Tibial artery (tissue), 4 donors: Measurements from ENCODE around the gene FOXB1.

Source experiments
- DNase-seq, 2 donors: peaks; one replicate each; pipeline ENCODE4 v3.0.0-alpha.2; 2019
- H3K27ac ChIP-seq, 2 donors: fragments of 200-600 bp; sonication (generic) in 1 of 2; 1 replicate in 1 of 2; 2 replicates in 1 of 2; pipeline ENCODE4 v1.5.1; 2018 to 2019; ENCODE audit warnings: mild to moderate bottlenecking in 1 of 2
- H3K27me3 ChIP-seq, 2 donors: fragments of 200-600 bp; sonication (generic) in 1 of 2; one replicate each; pipeline versions ENCODE4 v1.5.1 to v1.6.0; 2016 to 2019
- H3K36me3 ChIP-seq, 3 donors: fragments of 200-600 bp; sonication (generic) in 2 of 3; one replicate each; pipeline ENCODE4 v1.5.1; 2016 to 2019; ENCODE audit warnings: mild to moderate bottlenecking in 2 of 3
- H3K4me1 ChIP-seq, 4 donors: fragments of 200-600 bp; sonication (generic) in 2 of 4; 1 replicate in 3 of 4; 2 replicates in 1 of 4; pipeline ENCODE4 v1.5.1; 2016 to 2019
- H3K4me3 ChIP-seq, 2 donors: fragments of 200-600 bp; sonication (generic) in 1 of 2; 1 replicate in 1 of 2; 2 replicates in 1 of 2; pipeline ENCODE4 v1.5.1; 2018 to 2019; ENCODE audit warnings: mild to moderate bottlenecking in 2 of 2
- H3K9me3 ChIP-seq, 3 donors: fragments of 200-600 bp; sonication (generic) in 1 of 3; one replicate each; pipeline ENCODE4 v1.5.1; 2016 to 2019
- CTCF ChIP-seq, 2 experiments: fragments of 200-600 bp in 1 of 2; fragments of 450-650 bp in 1 of 2; IDR thresholded peaks; one replicate each; pipeline ENCODE4 v1.5.1; 2017 to 2019; ENCODE audit warnings: antibody characterized with exemption in 2 of 2, mild to moderate bottlenecking in 1 of 2, moderate library complexity in 1 of 2
- intact Hi-C: fragments of 100-400 bp; cut with DNase I; formaldehyde crosslinking; loops from one replicate; pipeline ENCODE4 v1.15.0; 2023; ENCODE audit warnings: low total_unique reads

FOXB1 gene

GRCh38 chr15:59999612-60000112, 4.4 kb upstream of the FOXB1 start:
- H3K36me3 ChIP-seq = no peaks in the 10 kb centered on the region
- no peak for DNase-seq
- H3K27me3 ChIP-seq = peaks cover 11 to 100% of the 10 kb centered on the region in 2 donors
- intact Hi-C loops = no loop called here
- H3K4me3 ChIP-seq = no peak overlapping the region
- H3K27ac ChIP-seq = no peak overlapping the region
- peaks cover 0 to 32% (median 27%) of the 10 kb centered on the region in 4 donors for H3K4me1 ChIP-seq
- TF ChIP-seq CTCF (IDR thresholded peaks at IDR 0.05) = no peak
- no peaks in the 10 kb centered on the region for H3K9me3 ChIP-seq

GRCh38 chr15:60000113-60000823, 3.8 kb upstream of the FOXB1 start:
- no peak for TF ChIP-seq CTCF (IDR thresholded peaks at IDR 0.05)
- Histone ChIP-seq H3K27me3 (peaks cover 11 to 100% of the 10 kb centered on the region in 2 donors), H3K4me3 (no peak overlapping the region), H3K4me1 (peaks cover 0 to 38% (median 28%) of the 10 kb centered on the region in 4 donors), H3K27ac (no peak overlapping the region), H3K9me3 (no peaks in the 10 kb centered on the region), H3K36me3 (no peaks in the 10 kb centered on the region)
- no peak for DNase-seq
- intact Hi-C loops = no loop called here

GRCh38 chr15:60000824-60001609, 3.1 kb upstream of the FOXB1 start:
- H3K27me3 ChIP-seq = peaks cover 9 to 100% of the 10 kb centered on the region in 2 donors
- TF ChIP-seq CTCF (IDR thresholded peaks at IDR 0.05) = no peak
- H3K4me1 ChIP-seq = peaks cover 0 to 46% (median 35%) of the 10 kb centered on the region in 4 donors
- DNase-seq = no peak
- H3K27ac ChIP-seq = no peak overlapping the region
- H3K4me3 ChIP-seq = no peak overlapping the region
- no peaks in the 10 kb centered on the region for H3K36me3 ChIP-seq
- no peaks in the 10 kb centered on the region for H3K9me3 ChIP-seq
- intact Hi-C loops = no loop called here

GRCh38 chr15:60001610-60002527, 2.2 kb upstream of the FOXB1 start:
- TF ChIP-seq CTCF (IDR thresholded peaks at IDR 0.05) = no peak
- no peak for DNase-seq
- Histone ChIP-seq H3K27me3 (peaks cover 3 to 100% of the 10 kb centered on the region in 2 donors), H3K36me3 (no peaks in the 10 kb centered on the region), H3K4me3 (no peak overlapping the region), H3K27ac (no peak overlapping the region), H3K4me1 (peaks cover 0 to 48% (median 38%) of the 10 kb centered on the region in 4 donors), H3K9me3 (no peaks in the 10 kb centered on the region)
- intact Hi-C loops = no loop called here

GRCh38 chr15:60002528-60003218, 1.4 kb upstream of the FOXB1 start:
- intact Hi-C loops = no loop called here

More at GRCh38 chr15:60002528-60003218, 1.4 kb upstream of the FOXB1 start:
- no peaks in the 10 kb centered on the region for H3K36me3 ChIP-seq
- H3K4me3 ChIP-seq = no peak overlapping the region
- no peak for TF ChIP-seq CTCF (IDR thresholded peaks at IDR 0.05)
- no peak overlapping the region for H3K27ac ChIP-seq
- H3K9me3 ChIP-seq = no peaks in the 10 kb centered on the region
- peaks cover 0 to 100% of the 10 kb centered on the region in 2 donors for H3K27me3 ChIP-seq
- peaks cover 0 to 42% (median 33%) of the 10 kb centered on the region in 4 donors for H3K4me1 ChIP-seq
- DNase-seq = no peak
